Osteocyte (in vitro differentiated cells): ENCODE data around the gene MCM3AP. TPM values are rescaled to one million over a fixed set of nuclear protein-coding genes. Genes with fewer than 3 reads are reported as not detected.

ENCODE experiments used
- DNase-seq: peaks from one replicate; pipeline ENCODE4 v3.0.0; 2021; ENCODE audit warnings: mixed read lengths; ENCODE audit not compliant: unreplicated experiment; ENCODE audit errors: extremely low spot score
- H3K27ac Mint-ChIP-seq: one replicate; pipeline ENCODE4 v1.8.0; 2021; ENCODE audit warnings: mild to moderate bottlenecking, mixed read lengths; ENCODE audit not compliant: unreplicated experiment
- H3K27me3 Mint-ChIP-seq: one replicate; pipeline ENCODE4 v1.8.0; 2021; ENCODE audit warnings: mixed read lengths; ENCODE audit not compliant: unreplicated experiment
- H3K36me3 Mint-ChIP-seq: one replicate; pipeline ENCODE4 v1.8.0; 2021; ENCODE audit warnings: mixed read lengths; ENCODE audit not compliant: unreplicated experiment
- H3K4me1 Mint-ChIP-seq: one replicate; pipeline ENCODE4 v1.8.0; 2021; ENCODE audit warnings: mixed read lengths; ENCODE audit not compliant: unreplicated experiment
- H3K4me3 Mint-ChIP-seq: one replicate; pipeline ENCODE4 v1.8.0; 2021; ENCODE audit warnings: mild to moderate bottlenecking, moderate library complexity, mixed read lengths; ENCODE audit not compliant: unreplicated experiment
- H3K9me3 Mint-ChIP-seq: one replicate; pipeline ENCODE4 v1.8.0; 2021; ENCODE audit warnings: mixed read lengths; ENCODE audit not compliant: unreplicated experiment
- total RNA-seq: library from RNA; stranded (reverse); gene quantifications from 2 replicates; pipeline ENCODE4 v1.2.1, GENCODE V29; 2021
- TF ChIP-seq, protein P1 (sequence below): fragments of 200-600 bp; sonication (generic); IDR thresholded peaks from 2 replicates; pipeline ENCODE4 v1.5.0; 2021; ENCODE audit warnings: antibody characterized with exemption, mild to moderate bottlenecking, moderate library complexity

The MCM3AP gene
- total RNA-seq, 1 donor from 2014 or later = 105 TPM

DNA sequence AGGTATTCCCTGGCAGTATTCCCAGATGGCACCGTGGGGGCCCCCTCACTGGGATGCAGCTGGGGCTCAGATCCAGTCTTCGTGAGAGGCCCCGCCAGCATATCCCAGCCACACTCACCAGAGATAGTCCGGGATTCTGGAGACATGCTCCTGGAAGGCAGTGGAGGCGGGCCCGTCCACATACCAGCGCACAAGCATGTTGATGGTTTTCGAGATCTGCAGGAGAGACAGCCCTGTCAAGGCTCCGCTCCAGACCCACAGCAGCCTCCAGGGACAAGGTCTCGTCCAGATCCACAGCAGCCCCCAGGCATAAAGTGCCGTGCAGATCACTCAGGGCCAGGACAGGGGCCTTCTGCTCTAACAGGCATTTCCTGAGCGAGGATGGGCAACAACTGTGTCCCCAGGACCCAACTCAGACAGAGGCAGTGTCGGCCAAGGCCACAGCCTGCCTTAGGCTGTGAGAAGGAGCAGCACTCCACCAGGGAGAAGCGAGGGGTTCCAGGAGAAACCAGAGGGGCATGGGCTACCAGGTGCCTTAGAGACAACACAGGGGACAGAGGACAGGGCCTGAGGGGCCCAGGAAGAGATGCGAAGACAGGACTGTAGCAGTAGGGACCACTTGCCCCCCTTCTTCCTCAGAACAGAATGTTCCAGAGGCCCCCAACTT lies 71.7 kb downstream of the MCM3AP start:
- peaks cover 6% of the 10 kb centered on the region for H3K4me1 Mint-ChIP-seq
- no peaks in the 10 kb centered on the region for H3K27me3 Mint-ChIP-seq
- no peaks in the 10 kb centered on the region for H3K9me3 Mint-ChIP-seq
- TF ChIP-seq, protein P1, sequence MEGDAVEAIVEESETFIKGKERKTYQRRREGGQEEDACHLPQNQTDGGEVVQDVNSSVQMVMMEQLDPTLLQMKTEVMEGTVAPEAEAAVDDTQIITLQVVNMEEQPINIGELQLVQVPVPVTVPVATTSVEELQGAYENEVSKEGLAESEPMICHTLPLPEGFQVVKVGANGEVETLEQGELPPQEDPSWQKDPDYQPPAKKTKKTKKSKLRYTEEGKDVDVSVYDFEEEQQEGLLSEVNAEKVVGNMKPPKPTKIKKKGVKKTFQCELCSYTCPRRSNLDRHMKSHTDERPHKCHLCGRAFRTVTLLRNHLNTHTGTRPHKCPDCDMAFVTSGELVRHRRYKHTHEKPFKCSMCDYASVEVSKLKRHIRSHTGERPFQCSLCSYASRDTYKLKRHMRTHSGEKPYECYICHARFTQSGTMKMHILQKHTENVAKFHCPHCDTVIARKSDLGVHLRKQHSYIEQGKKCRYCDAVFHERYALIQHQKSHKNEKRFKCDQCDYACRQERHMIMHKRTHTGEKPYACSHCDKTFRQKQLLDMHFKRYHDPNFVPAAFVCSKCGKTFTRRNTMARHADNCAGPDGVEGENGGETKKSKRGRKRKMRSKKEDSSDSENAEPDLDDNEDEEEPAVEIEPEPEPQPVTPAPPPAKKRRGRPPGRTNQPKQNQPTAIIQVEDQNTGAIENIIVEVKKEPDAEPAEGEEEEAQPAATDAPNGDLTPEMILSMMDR = no peak
- H3K36me3 Mint-ChIP-seq = peaks cover 13% of the 10 kb centered on the region
- no peak for DNase-seq
- H3K27ac Mint-ChIP-seq = no peak overlapping the region
- H3K4me3 Mint-ChIP-seq = no peak overlapping the region

DNA sequence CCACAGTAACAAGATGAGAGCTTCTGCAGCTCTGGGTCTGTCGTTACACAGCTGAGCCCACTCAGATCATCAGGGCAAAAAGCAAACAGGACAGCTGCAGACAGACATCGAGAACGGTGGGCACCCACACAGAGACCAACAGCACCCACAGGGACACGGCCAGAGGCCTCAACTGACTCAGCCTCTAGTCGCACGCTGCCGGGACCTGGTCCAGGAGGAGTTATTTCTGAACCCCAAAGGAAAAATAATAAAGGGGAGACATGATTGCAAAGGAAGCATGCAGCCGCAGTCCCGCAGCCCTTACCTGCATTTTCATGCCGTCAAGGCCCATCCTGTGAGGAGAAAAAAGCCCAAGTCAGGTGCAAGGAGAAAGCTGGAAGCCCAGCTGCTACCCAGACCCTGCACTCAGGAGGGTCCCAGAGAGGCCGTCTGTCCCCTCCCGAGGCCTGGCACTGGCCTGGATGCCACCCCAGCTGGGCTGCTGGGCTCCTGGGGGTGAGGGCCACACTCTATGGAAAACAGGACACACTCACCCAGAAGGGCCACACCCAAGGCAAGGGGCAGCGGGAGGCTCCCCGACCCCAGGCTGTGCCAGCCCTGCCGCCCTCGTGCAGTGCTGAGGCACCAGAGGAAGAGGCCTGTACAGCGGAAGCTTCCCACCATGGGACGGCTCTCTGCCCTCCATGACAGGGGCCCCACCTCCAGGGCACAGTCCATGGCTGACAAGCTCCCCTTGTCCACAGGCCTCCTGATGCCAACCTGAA lies 72.5 kb downstream of the MCM3AP start:
- Mint-ChIP-seq H3K4me3 (no peak overlapping the region), H3K4me1 (peaks cover 6% of the 10 kb centered on the region), H3K9me3 (no peaks in the 10 kb centered on the region), H3K27me3 (no peaks in the 10 kb centered on the region), H3K27ac (no peak overlapping the region), H3K36me3 (peaks cover 13% of the 10 kb centered on the region)
- DNase-seq = no peak
- TF ChIP-seq, protein P1 = no peak

DNA sequence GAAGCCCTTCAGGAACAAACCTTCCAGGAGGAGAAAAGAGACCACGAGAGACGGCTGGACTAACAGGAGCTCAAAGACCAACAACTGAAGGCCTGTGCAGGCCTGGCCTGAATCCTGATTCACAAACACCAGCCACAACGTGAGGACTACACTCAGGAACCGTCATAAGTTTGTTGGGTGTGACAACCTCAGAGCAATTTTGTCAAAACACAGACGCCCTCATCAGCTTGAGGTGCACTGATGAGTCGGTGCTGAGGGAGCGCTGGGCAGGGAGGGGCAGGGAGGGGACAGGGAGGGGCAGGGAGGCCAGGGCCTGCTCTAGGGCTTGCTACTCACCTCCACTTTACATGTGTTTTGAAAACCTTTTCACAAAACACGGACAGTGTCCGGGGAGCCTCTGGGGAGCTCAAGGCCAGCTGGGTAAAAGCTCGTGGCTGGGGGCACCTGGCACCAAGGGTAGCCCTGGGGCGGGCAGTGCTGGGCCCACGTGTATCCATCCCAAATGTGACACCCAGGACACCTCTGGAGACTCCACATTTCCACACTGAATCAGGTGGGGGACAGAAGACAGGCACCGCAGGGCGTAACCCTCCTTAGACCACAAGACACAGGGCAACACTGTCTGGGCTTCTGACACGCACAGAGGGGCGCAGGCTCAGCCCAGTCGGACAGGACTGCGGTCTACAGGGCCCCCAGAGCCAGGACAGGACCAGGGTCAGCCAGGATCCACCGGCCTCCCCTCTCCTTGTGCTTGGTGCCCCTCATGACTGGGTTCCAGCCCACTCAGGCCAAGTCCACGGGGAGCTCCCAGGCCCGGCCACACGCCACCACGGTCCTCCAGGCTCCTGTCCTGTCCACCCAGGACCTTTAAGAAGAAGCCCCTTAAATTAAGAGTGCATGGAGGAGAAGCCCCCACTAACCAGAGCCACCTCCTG lies 73.4 kb downstream of the MCM3AP start:
- DNase-seq = no peak
- no peak overlapping the region for H3K4me3 Mint-ChIP-seq
- no peaks in the 10 kb centered on the region for H3K27me3 Mint-ChIP-seq
- H3K4me1 Mint-ChIP-seq = peaks cover 6% of the 10 kb centered on the region
- no peak overlapping the region for H3K27ac Mint-ChIP-seq
- no peaks in the 10 kb centered on the region for H3K9me3 Mint-ChIP-seq
- H3K36me3 Mint-ChIP-seq = peaks cover 14% of the 10 kb centered on the region
- TF ChIP-seq, protein P1 = no peak

GRCh38 chr21:46211376-46211775 lies 74.0 kb downstream of the MCM3AP start:
- H3K27ac Mint-ChIP-seq = no peak overlapping the region
- TF ChIP-seq, protein P1 = no peak
- H3K9me3 Mint-ChIP-seq = no peaks in the 10 kb centered on the region
- H3K27me3 Mint-ChIP-seq = no peaks in the 10 kb centered on the region
- H3K36me3 Mint-ChIP-seq = peaks cover 14% of the 10 kb centered on the region
- no peak for DNase-seq
- H3K4me1 Mint-ChIP-seq = peaks cover 6% of the 10 kb centered on the region
- H3K4me3 Mint-ChIP-seq = no peak overlapping the region
